ENCODE measurements around the gene GRAMD1B. TPM values are rescaled to one million over a fixed set of nuclear protein-coding genes. Genes with fewer than 3 reads are reported as not detected.

Gene GRAMD1B
- total RNA-seq, 2 donors from 2014 or later, result 3.1 to 3.5 TPM

GRCh38 chr11:123545726-123546270, 115.7 kb downstream of the GRAMD1B start:
- no peak for DNase-seq
- ATAC-seq, result no peak
- intact Hi-C loops (cut with DNase I, micrococcal nuclease), result no loop called here

- intact Hi-C loops (cut with DNase I, micrococcal nuclease), result no loop called here
- no peak for DNase-seq
Observed at GRCh38 chr11:123546515-123546914, 116.4 kb downstream of the GRAMD1B start.

GRCh38 chr11:123547180-123547579, 117.1 kb downstream of the GRAMD1B start:
- ATAC-seq (no peak), DNase-seq (no peak)
- intact Hi-C loops (cut with DNase I, micrococcal nuclease), result no loop called here

More at GRCh38 chr11:123546515-123546914, 116.4 kb downstream of the GRAMD1B start:
- no peak for ATAC-seq

GRCh38 chr11:123548774-123549173, 118.7 kb downstream of the GRAMD1B start:
- no peak for DNase-seq
- ATAC-seq, result no peak
- intact Hi-C loops (cut with DNase I, micrococcal nuclease), result no loop called here

DNA sequence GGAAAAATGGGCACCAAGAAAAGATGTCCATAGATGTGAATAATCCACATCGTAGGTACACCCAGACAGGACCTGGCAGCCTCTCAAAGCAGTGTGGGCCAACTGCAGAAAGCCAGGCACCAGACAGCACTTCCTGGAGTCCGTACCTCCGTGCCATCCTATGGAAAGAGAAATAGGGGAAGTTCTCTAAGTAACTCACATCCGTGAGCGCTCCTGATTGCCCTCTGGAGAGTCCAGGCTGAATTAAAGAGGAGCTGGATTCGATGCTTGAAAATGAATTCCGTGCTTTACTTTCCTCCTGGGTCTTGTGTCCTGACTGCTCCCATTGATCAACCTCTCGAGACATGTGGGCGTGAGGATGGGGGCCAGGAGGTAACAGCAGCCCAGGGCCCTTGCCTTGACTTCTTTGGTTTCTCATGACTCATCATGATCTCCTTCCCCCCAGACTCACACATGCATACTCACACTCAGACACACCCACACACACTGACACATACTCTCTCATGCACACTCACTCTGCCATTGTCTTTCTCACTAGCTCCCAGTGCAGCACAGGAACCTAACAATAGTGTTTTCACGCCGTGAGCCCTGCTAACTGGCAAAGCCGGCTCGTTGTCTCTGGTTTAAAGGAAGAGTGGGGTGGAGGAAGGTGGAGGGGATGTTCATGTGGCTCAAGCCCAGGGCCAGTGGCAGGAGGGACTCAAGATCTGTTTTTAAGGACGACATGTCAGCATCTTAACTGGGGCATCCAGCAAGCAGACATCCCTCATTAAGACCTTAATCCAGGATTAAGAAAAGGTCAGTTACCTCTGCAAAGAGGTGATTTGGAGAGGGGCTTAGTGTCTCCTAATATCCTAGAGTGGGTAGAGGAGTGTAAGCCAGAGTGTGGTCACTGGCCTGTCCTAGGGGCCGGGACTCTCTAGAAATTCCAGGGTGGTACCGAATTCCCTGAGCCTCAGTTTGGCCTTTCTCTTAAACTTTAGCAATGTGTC, 120.2 kb downstream of the GRAMD1B start:
- DNase-seq, result no peak
- ATAC-seq, result no peak
- intact Hi-C loops (cut with DNase I, micrococcal nuclease), result no loop called here

- ATAC-seq, result no peak
- no peak for DNase-seq
- intact Hi-C loops (cut with DNase I, micrococcal nuclease), result no loop called here
Observed at GRCh38 chr11:123551079-123551478, 121.0 kb downstream of the GRAMD1B start.

DNA sequence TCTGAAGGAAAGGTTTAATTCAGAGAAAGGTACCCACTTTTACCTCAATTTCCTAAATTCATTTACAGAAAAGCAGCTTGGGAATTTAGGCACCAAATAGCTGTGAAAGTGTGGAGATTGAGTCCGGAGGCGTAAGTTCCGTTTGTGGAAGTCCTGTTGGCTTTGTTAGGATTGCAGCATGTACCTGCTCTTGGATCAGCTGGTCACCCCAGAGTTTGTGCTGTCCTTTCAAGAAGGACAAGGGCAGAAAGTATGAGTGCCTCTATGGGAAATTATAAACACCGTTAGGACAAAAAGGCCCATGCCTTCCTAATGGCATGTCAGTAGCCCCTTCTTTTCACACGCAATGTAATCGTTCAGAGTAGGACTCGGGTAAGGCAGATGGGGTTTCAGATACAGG, 126.6 kb downstream of the GRAMD1B start:
- intact Hi-C loops (cut with DNase I, micrococcal nuclease), result no loop called here
- DNase-seq, result no peak
- no peak for ATAC-seq

- ATAC-seq (no peak), DNase-seq (no peak)
- intact Hi-C loops (cut with DNase I, micrococcal nuclease), result no loop called here
Observed at GRCh38 chr11:123558536-123559315, 128.7 kb downstream of the GRAMD1B start.

- no peak for ATAC-seq
- intact Hi-C loops (cut with DNase I, micrococcal nuclease), result no loop called here
- DNase-seq, result no peak
Observed at GRCh38 chr11:123559523-123559955, 129.5 kb downstream of the GRAMD1B start.

GRCh38 chr11:123560006-123560405, 129.9 kb downstream of the GRAMD1B start:
- intact Hi-C loops (cut with DNase I, micrococcal nuclease), result no loop called here
- ATAC-seq, result peak; percentile 50
- DNase-seq, result peak in 1 of 2 donors; percentile 30

GRCh38 chr11:123561431-123561800, 131.3 kb downstream of the GRAMD1B start:
- no peak for ATAC-seq
- no peak for DNase-seq
- intact Hi-C loops (cut with DNase I, micrococcal nuclease), result no loop called here

GRCh38 chr11:123562158-123562557, 132.1 kb downstream of the GRAMD1B start:
- intact Hi-C loops (cut with DNase I, micrococcal nuclease), result no loop called here
- no peak for DNase-seq
- no peak for ATAC-seq

DNA sequence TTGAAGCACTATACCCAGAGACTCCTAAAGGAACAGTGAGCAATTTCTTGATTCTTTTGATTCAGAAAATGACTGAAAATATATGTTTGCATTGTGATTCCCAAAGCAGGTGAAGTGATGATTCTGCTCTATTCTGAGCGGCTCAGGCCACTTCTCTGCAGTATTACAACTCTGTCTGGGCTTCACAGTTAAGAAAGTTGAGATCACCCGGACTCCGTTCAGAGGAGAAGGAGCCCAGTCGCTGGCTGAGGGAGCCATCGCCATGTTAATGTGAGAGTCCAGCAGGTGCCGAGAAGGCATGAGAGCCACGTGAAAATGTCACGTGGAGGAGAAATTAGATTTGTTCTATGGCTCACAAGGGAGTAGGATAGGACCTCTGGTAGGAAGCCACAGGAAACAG, 132.8 kb downstream of the GRAMD1B start:
- intact Hi-C loops (cut with DNase I, micrococcal nuclease), result no loop called here
- no peak for ATAC-seq
- DNase-seq, result no peak

DNA sequence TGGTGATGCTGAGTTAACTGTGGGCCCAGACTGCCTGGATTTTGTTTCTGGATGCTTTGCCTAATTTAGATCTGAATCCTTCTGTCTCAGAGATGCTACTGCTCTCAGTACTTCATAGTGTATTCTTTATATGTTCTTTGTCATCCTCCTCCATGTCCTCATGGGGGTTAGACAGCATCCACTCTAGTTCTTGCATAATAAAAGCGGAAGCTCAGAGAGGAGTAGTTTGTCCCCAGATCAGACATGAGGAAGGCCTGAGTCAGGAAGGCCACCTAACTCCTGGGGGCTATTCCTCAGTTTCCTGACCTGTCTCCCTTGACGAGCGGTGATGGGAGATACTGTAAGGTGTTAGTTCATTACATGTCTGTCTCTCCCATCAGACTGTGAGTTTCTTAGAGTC, 134.2 kb downstream of the GRAMD1B start:
- intact Hi-C loops (cut with DNase I, micrococcal nuclease), result no loop called here
- no peak for DNase-seq
- ATAC-seq, result no peak

DNA sequence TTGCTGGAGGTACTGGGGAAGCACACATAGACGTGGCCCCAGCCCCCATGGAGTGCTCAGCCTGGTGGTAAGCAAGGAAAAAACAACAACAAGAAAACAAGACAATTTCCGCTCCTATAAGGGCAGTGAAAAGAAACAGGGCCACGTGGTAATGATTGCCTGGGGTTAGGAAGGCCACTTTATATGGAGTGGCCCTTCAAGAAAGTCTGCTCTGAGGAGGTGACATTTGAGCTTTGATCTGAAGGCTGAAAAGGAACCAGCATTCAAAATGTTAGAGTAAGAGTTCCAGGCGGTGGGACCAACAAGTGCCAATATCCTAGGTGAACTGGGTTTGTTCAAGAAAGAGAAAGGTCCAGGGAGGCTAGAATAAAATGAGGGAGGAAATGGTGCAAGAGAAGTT, 136.8 kb downstream of the GRAMD1B start:
- intact Hi-C loops (cut with DNase I, micrococcal nuclease), result no loop called here
- ATAC-seq (no peak), DNase-seq (no peak)

GRCh38 chr11:123567466-123567865, 137.4 kb downstream of the GRAMD1B start:
- intact Hi-C loops (cut with DNase I, micrococcal nuclease), result no loop called here

DNA sequence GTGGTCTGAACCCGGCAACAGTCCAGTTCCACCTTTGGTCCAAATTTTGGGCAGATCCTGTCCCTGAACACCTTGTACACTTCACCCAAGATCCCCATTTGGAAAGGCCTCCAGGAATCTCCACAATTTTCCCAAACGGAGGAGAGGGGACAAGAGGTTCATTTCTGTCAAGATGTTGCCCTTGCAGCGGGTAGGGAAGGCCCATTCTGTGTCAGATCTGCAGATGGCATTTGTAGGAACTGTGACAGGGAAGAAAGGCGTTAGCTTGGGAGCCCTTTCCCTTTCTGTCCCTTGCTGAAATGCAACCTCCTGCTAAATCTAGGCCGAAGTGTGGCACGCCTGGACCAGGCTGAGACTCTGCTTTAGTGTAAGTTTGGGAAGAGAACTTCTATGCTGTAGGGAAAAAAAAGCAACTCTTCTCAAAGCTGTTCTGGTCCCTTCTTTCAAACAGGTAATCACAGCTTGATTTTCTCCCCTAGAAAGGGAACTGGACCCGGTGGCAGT, 138.3 kb downstream of the GRAMD1B start:
- no peak for DNase-seq
- no peak for ATAC-seq
- intact Hi-C loops (cut with DNase I, micrococcal nuclease), result no loop called here

More at GRCh38 chr11:123567466-123567865, 137.4 kb downstream of the GRAMD1B start:
- ATAC-seq (no peak), DNase-seq (no peak)

GRCh38 chr11:123569393-123569792, 139.3 kb downstream of the GRAMD1B start:
- ATAC-seq, result no peak
- intact Hi-C loops (cut with DNase I, micrococcal nuclease), result no loop called here

DNA sequence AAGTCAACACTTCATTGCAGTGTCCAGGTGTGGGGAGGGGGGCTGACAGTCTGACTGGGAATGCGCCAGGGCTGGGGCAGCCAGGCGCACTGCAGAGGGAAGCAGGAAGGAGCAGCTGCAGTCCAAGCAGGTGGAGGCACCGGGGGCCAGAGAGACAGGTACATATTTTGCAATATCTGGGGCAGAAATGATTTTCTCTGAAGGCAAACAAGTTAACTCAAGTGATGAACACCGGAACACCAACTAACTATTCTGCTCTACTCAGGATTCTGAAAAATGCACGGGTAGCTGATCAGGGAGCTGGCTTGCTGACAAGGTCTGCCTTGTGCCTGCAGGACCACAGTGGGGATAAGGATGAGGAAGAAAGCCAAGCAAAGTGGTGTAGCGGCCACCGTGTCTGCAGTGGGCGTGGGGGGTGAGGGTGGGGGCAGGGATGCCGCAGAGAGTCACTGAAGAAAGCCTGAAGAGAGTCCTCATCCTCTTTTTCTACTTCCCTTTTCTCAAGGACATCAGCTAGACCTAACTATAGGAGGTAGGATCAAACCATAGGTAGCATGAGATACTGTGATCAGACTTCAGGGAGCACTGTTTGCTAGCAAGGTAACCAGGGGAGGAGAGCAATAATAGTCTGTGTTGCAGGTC, 141.0 kb downstream of the GRAMD1B start:
- no peak for DNase-seq
- intact Hi-C loops (cut with DNase I, micrococcal nuclease), result no loop called here
- no peak for ATAC-seq

More at GRCh38 chr11:123569393-123569792, 139.3 kb downstream of the GRAMD1B start:
- no peak for DNase-seq

All from left colon (tissue), 2 donors.